Muscle layer of duodenum (tissue), 2 donors: ENCODE data around the gene NEK2.
"Not testable (repeated sequence)": the region's sequence is repeated elsewhere in the genome, so short reads cannot be mapped to it uniquely, and the experiment has no call there.

Experiments
- H3K27ac ChIP-seq: one replicate; pipeline ENCODE4 v1.7.0; 2013; ENCODE audit warnings: mild to moderate bottlenecking, low read length
- H3K27me3 ChIP-seq: one replicate; pipeline ENCODE4 v1.7.0; 2013; ENCODE audit warnings: low read depth, mild to moderate bottlenecking, control low read depth, low read length
- H3K36me3 ChIP-seq, 2 donors: one replicate each; pipeline ENCODE4 v1.7.0; 2013; ENCODE audit warnings: low read length in 2 of 2, control low read depth in 1 of 2, mild to moderate bottlenecking in 1 of 2; ENCODE audit not compliant: insufficient read depth in 2 of 2, control insufficient read depth in 1 of 2
- H3K4me1 ChIP-seq, 2 donors: one replicate each; pipeline ENCODE4 v1.7.0; 2013; ENCODE audit warnings: low read length in 2 of 2, mild to moderate bottlenecking in 2 of 2, control low read depth in 1 of 2, moderate library complexity in 1 of 2; ENCODE audit not compliant: insufficient read depth in 2 of 2, control insufficient read depth in 1 of 2
- H3K4me3 ChIP-seq, 2 donors: one replicate each; pipeline ENCODE4 v1.7.0; 2013; ENCODE audit warnings: low read length in 2 of 2, low read depth in 1 of 2, mild to moderate bottlenecking in 1 of 2
- H3K9me3 ChIP-seq, 2 donors: one replicate each; pipeline ENCODE4 v1.7.0; 2013; ENCODE audit warnings: low read length in 2 of 2, control low read depth in 1 of 2, mild to moderate bottlenecking in 1 of 2; ENCODE audit not compliant: control insufficient read depth in 1 of 2
- donor health status: healthy.

Gene NEK2

GRCh38 chr1:211687462-211688215 lies 12.2 kb upstream of the NEK2 start:
- Histone ChIP-seq H3K27ac (no peak overlapping the region), H3K27me3 (no peaks in the 10 kb centered on the region), H3K36me3 (no peaks in the 10 kb centered on the region), H3K4me3 (no peak overlapping the region), H3K4me1 (no peaks in the 10 kb centered on the region), H3K9me3 (no peaks in the 10 kb centered on the region)

DNA sequence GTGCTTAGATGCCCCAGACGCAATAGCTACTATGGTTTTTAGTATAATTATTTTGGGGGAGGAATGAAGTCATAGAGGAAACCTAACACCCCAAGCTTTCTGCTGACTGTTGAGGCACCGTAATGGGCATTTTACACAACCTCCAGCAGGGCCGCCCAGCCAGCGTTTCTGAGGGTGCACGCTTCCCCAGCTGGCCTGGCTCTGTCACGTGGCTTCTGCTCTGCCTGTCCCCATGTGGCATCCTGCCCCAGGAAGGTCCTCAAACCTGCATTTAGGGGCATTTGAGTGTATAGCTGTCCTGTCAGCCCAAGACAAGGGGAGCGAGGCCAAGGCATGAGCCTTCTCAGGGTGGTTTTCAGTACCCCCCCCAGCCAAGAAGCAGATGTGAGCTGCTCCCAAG lies 10.4 kb upstream of the NEK2 start:
- Histone ChIP-seq H3K9me3 (no peaks in the 10 kb centered on the region), H3K4me1 (no peaks in the 10 kb centered on the region), H3K27me3 (no peaks in the 10 kb centered on the region), H3K36me3 (no peaks in the 10 kb centered on the region), H3K27ac (no peak overlapping the region), H3K4me3 (no peak overlapping the region)

DNA sequence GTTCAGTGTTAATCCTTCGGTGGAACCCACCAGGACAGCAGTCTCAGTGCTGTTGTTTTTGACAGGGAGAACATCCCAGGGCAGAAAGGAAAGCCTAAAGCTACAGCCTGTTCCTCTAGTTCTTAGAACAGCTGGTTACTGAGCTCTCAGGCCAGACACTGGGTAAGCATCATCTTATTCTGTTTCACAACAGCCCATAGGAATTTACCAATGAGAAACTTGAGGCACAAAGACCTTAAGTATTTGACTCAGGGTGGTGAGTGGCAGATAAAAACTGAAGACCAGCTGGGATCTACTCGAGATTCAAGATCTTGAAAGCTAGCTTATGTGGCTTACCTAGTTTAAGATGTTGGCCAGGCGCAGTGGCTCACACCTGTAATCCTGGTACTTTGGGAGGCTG lies 9.4 kb upstream of the NEK2 start:
- Histone ChIP-seq H3K4me3 (no peak overlapping the region), H3K9me3 (no peaks in the 10 kb centered on the region), H3K27me3 (no peaks in the 10 kb centered on the region), H3K27ac (no peak overlapping the region), H3K36me3 (no peaks in the 10 kb centered on the region), H3K4me1 (no peaks in the 10 kb centered on the region)

DNA sequence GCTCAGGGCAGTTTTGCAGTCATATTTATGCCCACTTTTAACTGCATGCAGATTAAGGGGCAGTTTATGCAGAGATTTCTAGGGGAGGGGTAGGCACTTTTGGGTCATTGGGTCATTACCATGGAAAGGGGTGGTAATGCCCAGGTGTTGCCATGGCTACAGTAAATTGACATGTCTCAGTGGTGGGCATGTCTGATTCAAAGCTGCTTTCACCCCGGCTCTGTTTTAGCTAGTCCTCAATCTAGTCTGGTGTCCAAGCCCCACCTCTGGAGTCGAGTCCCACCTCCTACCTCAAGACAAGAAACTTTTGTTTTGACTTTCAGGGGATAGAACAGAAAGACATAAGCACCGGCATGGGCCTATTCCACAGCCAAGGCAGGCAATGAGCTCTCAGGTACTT lies 8.9 kb upstream of the NEK2 start:
- H3K9me3 ChIP-seq, result no peaks in the 10 kb centered on the region
- H3K4me3 ChIP-seq, result no peak overlapping the region
- H3K4me1 ChIP-seq, result no peaks in the 10 kb centered on the region
- H3K27me3 ChIP-seq, result no peaks in the 10 kb centered on the region
- H3K36me3 ChIP-seq, result no peaks in the 10 kb centered on the region
- H3K27ac ChIP-seq, result no peak overlapping the region

DNA sequence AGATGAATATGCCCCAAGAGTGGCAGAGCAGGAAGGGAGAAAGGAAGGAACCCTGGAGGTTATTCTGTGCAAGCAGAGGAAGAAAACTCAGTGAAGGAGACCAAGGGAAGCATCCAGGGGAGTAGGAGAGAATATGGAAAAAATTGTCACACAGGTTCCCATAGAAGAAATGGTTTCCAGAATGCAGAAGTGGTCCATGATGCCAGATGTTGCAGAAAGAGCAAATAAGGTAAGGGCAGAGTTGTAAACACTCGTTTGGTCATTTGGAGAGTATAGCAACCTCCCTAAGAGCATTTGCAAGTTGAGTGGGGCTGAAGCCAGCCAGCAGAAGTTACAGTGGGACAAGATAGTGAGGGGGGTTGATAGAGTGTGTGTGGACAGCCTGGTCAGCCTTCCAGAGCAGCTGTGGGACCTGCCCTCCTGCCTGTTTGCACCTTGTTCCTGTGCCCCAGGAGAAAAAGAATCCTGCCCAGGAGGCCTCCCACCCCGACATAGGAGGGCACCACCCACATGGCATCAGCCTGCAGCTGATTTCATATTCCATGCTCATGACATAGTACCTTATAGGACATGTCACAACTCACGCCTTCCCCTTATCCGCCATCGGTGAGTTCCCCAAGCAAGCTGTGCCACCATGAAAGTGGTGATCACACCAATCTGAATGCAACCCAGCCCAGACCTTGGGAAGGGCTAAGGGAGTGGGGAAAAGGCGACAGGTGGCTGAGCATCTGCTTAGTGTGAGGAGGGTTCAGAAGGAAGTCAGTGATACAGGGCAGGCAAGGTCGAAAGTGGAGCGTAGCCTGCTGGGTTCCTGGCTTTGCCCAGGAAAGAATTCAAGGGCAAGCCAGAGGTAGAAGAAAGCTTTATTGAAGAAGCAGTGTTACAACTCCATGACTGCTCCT lies 8.2 kb upstream of the NEK2 start:
- Histone ChIP-seq H3K4me1 (no peaks in the 10 kb centered on the region), H3K36me3 (no peaks in the 10 kb centered on the region), H3K27ac (no peak overlapping the region), H3K27me3 (no peaks in the 10 kb centered on the region), H3K4me3 (no peak overlapping the region), H3K9me3 (no peaks in the 10 kb centered on the region)

DNA sequence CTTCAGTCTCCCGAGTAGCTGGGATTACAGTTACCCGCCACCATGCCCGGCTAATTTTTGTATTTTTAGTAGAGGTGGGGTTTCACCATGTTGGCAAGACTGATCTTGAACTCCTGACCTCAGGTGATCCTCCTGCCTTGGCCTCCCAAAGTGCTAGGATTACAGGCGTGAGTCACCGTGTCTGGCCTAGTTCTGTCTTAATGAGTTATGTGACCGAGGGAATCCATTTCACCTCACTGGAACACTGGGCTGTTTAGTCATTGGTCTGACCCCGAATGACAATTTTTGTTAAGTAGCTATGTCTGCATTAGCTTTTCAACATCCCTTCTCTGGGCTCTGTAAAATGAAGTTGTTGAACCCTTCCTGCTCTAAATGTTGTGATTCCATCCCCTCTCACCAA lies 6.8 kb upstream of the NEK2 start:
- H3K4me3 ChIP-seq, H3K27me3 ChIP-seq, H3K36me3 ChIP-seq, H3K27ac ChIP-seq, H3K4me1 ChIP-seq, H3K9me3 ChIP-seq: not testable (repeated sequence)

DNA sequence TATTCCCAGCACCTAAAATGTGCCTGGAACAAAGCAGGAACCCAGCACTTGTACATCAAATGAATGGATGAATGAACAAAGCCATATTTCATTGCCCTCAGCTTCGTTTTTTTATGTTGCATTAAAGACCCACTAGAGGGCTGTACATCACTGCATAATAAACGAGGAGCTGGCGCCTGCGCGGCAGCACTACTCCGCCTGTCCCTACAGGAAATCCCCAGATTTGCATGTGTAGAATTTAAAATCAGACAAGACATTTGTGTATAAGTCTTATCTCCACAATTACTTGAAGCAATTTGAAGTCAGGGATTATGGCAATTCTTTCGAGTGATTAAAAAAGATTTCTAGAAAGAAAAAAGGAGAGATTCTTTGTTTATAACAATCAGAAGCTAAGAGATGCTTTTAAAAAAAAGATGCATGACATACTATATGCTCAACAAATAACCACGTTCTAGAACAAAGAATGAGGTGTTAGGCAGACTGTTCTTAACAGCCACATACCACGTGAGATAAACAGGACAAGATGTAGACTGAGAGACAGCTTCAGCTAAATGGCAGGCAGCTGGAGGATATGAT lies 5.4 kb upstream of the NEK2 start:
- H3K36me3 ChIP-seq, result no peaks in the 10 kb centered on the region
- H3K9me3 ChIP-seq, result no peaks in the 10 kb centered on the region
- H3K4me3 ChIP-seq, result no peak overlapping the region
- H3K27me3 ChIP-seq, result no peaks in the 10 kb centered on the region
- H3K27ac ChIP-seq, result no peak overlapping the region
- no peaks in the 10 kb centered on the region for H3K4me1 ChIP-seq

GRCh38 chr1:211677659-211678058 lies 2.2 kb upstream of the NEK2 start:
- no peak overlapping the region for H3K4me3 ChIP-seq
- H3K9me3 ChIP-seq, result no peaks in the 10 kb centered on the region
- H3K4me1 ChIP-seq, result peaks cover 0 to 9% of the 10 kb centered on the region in 2 donors
- no peak overlapping the region for H3K27ac ChIP-seq
- H3K36me3 ChIP-seq, result no peaks in the 10 kb centered on the region
- no peaks in the 10 kb centered on the region for H3K27me3 ChIP-seq

DNA sequence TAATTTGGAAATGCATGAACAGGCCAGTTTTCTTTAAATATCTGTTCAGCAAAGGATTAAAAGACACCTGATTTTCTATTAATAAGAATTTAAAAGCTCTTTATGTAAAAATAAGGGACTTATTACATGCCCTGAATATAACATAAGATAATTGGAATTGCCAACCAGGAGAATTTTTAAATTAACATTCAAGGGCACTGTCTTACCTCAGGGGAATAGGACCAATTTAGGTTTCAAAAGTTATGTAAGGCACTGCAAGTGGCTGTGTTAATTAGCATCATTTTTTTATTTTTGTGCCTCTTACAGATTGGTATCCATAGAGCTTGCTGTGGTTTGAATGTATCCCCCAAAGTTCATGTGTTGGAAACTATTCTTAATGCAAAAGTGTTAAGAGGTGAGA lies 1.3 kb upstream of the NEK2 start:
- no peaks in the 10 kb centered on the region for H3K9me3 ChIP-seq
- H3K4me1 ChIP-seq, result peaks cover 0 to 9% of the 10 kb centered on the region in 2 donors
- no peaks in the 10 kb centered on the region for H3K27me3 ChIP-seq
- no peak overlapping the region for H3K4me3 ChIP-seq
- H3K27ac ChIP-seq, result no peak overlapping the region
- no peaks in the 10 kb centered on the region for H3K36me3 ChIP-seq

- H3K27me3 ChIP-seq, result no peaks in the 10 kb centered on the region
- peak overlapping the region; percentile 78 to 90 for H3K4me3 ChIP-seq
- H3K4me1 ChIP-seq, result peaks cover 0 to 9% of the 10 kb centered on the region in 2 donors
- H3K27ac ChIP-seq, result no peak overlapping the region
- H3K9me3 ChIP-seq, result no peaks in the 10 kb centered on the region
- H3K36me3 ChIP-seq, result no peaks in the 10 kb centered on the region
Measured at GRCh38 chr1:211676106-211676583, 724 bp upstream of the NEK2 start.

DNA sequence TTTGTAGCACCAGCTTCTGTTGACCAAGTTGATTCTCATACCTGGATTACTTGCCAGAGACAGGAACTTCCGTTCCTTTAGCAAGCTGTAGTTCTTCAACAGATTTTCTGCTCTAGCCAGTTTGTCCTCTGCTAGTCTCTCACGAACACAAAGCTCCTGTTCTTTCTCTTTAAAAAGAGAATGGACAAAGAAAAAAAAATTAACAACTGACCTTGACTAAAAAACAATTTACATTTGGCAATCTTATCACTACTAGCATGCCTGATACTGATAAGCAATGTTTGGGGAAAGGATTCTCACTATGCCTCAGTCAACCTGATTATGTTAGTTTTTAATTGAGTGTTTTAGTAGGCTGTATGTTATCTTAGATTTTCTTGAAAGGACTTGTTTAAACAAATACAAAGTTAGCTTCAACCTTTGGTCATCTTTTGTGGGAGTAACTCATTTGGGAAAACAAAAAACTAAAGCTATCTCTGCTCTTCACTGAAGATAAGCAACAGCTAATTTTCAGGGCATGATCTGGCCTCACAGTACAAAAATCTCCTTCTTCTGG lies 8.3 kb downstream of the NEK2 start:
- no peak overlapping the region for H3K27ac ChIP-seq
- H3K36me3 ChIP-seq, result no peaks in the 10 kb centered on the region
- H3K4me1 ChIP-seq, result no peaks in the 10 kb centered on the region
- no peaks in the 10 kb centered on the region for H3K9me3 ChIP-seq
- no peak overlapping the region for H3K4me3 ChIP-seq
- H3K27me3 ChIP-seq, result no peaks in the 10 kb centered on the region
